ENCODE data around the gene PRUNE2.
"Not testable (repeated sequence)": the region's sequence is repeated elsewhere in the genome, so short reads cannot be mapped to it uniquely, and the experiment has no call there.

Gene PRUNE2

GRCh38 chr9:76866689-76867088 is 39.2 kb downstream of the PRUNE2 start:
- DNase-seq: no peak

DNA sequence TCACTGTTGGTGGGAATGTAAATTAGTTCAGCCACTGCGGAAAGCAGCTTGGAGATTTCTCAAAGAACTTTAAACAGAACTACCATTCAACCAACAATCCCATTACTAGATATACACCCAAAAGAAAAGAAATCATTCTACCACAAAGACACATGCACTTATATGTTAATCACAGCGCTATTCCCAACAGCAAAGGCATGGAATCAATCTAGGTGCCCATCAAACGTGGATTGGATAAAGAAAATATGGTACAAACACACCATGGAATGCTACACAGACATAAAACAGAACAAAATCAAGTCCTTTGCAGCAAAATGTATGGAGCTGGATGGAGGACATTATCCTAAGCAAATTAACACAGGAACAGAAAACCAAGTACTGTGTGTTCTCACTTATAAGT is 42.1 kb downstream of the PRUNE2 start:
- no peak for DNase-seq

GRCh38 chr9:76859860-76860259 is 46.1 kb downstream of the PRUNE2 start:
- no peak for DNase-seq

DNA sequence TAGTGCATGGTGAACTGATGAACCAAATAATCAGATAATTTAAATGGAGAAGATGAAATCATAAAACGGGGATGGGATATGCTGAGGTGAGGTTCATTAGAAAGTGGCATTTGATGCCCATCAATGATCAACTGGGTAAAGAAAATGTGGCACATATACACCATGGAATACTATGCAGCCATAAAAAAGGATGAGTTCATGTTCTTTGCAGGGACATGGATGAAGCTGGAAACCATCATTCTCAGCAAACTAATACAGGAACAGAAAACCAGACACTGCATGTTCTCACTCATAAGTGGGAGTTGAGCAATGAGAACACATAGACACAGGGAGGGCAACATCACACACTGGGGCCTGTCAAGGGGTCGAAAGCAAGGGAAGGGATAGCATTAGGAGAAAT is 47.7 kb downstream of the PRUNE2 start:
- DNase-seq: not testable (repeated sequence)

DNA sequence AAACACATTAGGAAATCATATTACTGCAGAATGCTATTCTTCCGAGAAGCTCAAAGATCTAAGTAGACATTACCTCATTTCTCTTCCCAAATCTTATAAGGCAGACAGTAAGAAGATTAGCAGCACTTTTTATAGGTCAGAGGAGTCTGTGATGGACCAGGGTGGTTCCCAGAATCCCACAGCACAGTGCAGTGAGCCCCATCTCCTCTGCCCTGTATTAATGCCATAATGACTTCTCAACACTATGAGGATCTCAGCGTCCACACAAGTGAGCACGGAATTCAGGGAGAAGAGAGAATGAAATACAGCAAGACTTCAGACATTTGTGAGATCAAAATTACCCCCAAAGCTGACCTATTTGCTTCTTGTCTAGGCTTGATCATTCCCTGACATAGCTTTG is 49.9 kb downstream of the PRUNE2 start:
- no peak for DNase-seq

DNA sequence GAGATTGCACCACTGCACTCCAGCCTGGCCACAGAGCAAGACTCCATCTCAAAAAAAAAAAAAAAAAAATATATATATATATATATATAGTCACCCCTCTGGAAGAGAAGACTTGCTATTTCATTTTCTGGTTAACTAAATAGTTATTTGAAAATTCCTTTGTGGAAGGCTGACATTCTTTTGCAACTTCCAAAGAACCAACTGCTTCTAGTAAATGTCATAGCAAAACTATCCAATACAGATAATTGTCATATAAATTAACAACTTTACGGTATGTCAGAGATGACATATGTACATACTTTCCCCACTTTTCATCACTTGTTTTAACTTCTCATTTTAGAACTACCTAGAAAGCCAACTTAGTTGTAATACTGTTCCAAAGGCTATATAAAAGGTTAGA is 50.9 kb downstream of the PRUNE2 start:
- no peak for DNase-seq

- DNase-seq: no peak
These were observed 53.9 kb downstream of the PRUNE2 start for GRCh38 chr9:76852026-76852425.

DNA sequence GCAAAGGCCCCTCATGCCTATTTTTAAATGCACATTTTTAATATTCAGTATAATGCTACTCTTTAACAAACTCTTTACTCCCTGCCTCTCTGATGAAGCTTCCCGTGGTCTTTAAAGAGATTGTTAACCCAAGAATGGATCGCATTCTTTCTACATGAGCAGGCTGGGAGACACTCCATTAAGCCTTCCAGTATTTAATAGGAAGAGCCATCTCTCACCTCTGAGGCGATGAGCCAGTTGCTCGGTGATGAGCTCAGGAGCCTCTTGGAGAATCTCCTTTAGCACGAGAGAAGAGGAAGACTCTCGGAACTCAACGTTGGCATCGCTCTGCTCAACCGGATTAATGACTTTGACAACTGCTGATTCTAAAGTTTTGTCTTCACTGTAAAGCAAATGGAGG is 59.6 kb downstream of the PRUNE2 start:
- DNase-seq: no peak

- no peak for DNase-seq
These were observed 60.7 kb downstream of the PRUNE2 start for GRCh38 chr9:76845254-76845653.

- DNase-seq: no peak
These were observed 70.2 kb downstream of the PRUNE2 start for GRCh38 chr9:76835571-76836283.

GRCh38 chr9:76828447-76828846 is 77.5 kb downstream of the PRUNE2 start:
- no peak for DNase-seq

GRCh38 chr9:76827296-76828080 is 78.4 kb downstream of the PRUNE2 start:
- DNase-seq: no peak

DNA sequence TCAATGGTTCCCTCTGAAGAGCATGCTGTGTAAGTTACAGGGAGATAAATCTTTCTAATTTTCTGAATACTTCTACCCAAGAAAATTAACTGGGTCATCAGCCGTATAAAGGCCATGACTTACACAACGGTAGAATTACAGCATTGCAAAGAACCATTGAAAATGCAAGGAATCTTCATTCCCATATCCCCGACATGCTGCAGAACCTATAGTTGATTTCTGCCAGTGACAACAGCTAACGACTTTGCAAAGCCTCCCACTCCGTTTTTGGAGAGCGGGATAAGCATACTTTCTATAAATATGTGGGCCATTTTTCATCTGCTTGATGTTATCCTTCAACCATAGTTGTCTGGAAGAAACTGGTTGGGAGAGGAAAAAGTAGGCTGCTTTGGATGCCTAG is 85.5 kb downstream of the PRUNE2 start:
- no peak for DNase-seq

GRCh38 chr9:76818271-76818670 is 87.6 kb downstream of the PRUNE2 start:
- DNase-seq: no peak

- no peak for DNase-seq
These were observed 88.4 kb downstream of the PRUNE2 start for GRCh38 chr9:76817489-76817888.

DNA sequence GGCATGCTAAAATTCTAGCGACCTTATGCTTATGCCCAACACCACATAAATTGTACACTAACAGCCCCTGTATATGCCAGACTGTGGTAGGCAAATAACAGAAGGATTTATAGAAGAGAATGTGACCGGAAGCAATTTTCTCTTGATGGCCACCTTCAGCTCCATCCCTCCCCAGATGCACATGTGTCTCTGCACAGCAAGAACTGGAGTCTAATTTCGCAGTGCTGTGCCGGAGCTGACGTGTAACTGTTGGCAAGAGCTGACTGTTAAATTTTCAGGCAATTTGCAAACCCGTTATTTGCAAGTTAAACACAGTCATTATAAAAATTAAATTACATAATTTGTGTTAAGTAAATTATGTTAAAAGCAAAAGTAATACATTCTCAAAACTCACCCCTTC is 93.3 kb downstream of the PRUNE2 start:
- DNase-seq: no peak

GRCh38 chr9:76810377-76810957 is 95.4 kb downstream of the PRUNE2 start:
- peak in 1 of 5 donors; percentile 21 for DNase-seq

GRCh38 chr9:76808636-76809035 is 97.3 kb downstream of the PRUNE2 start:
- no peak for DNase-seq

GRCh38 chr9:76803762-76804161 is 102.2 kb downstream of the PRUNE2 start:
- DNase-seq: no peak

DNA sequence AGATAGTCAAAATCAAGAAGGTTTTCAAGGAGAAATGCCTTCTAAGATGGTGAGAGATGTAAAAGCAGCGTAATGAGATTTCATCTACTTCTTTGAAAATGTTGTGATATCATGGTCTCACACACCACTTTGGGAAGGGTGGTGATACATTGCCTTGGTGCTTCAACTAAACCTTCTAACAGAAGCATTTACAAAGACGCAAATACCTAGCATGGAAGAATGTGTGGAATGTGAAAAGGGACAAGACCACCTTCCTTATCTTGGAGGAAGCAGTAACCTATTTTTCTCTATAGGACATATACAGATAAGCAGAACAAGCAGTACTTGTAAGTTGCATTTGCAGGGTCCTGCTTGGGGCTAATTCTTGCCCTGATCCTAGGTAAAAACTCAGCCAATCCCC is 102.8 kb downstream of the PRUNE2 start:
- DNase-seq: no peak

DNA sequence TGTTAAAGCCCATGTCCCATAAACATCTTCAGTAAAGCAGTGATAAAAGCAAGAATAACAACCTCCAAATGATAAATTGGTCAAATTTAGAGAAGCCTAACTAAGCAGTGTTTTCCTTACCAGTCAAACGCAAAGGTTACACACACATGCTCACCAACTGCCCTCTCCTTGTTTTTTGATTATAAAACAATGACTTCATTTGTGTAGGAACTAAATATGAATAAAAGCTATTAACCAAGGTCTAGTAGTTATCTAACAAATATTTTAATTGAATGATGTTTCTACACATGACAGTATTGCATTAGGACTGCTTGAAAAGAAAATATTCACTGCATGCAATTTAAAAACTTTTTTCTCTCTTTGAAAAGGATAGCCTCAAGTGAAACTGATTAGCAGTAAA is 105.0 kb downstream of the PRUNE2 start:
- no peak for DNase-seq

- DNase-seq: no peak
These were observed 106.4 kb downstream of the PRUNE2 start for GRCh38 chr9:76799473-76799872.

GRCh38 chr9:76798527-76798926 is 107.4 kb downstream of the PRUNE2 start:
- no peak for DNase-seq

GRCh38 chr9:76796296-76796695 is 109.6 kb downstream of the PRUNE2 start:
- no peak for DNase-seq

Data from T-helper 1 cell (primary cell).